HG03045 (cell line): Measurements from ENCODE around the gene SFMBT1.

Experiments
- ATAC-seq: cut with Tn5 transposase; IDR thresholded peaks from one replicate; pipeline ENCODE4 v1.9.1; 2021; ENCODE audit warnings: mild to moderate bottlenecking, moderate library complexity; ENCODE audit not compliant: unreplicated experiment

The SFMBT1 gene

GRCh38 chr3:53003320-53003719 is 42.6 kb downstream of the SFMBT1 start:
- no peak for ATAC-seq

GRCh38 chr3:52998771-52999513 is 46.9 kb downstream of the SFMBT1 start:
- ATAC-seq: no peak

GRCh38 chr3:52990637-52991036 is 55.2 kb downstream of the SFMBT1 start:
- no peak for ATAC-seq

GRCh38 chr3:52986938-52987337 is 58.9 kb downstream of the SFMBT1 start:
- no peak for ATAC-seq

- no peak for ATAC-seq
Observed at GRCh38 chr3:52986049-52986448, 59.8 kb downstream of the SFMBT1 start.

- ATAC-seq: no peak
Observed at GRCh38 chr3:52983828-52984227, 62.0 kb downstream of the SFMBT1 start.

- peak; percentile 85 for ATAC-seq
Observed at GRCh38 chr3:52983336-52983807, 62.5 kb downstream of the SFMBT1 start.

GRCh38 chr3:52982839-52983238 is 63.0 kb downstream of the SFMBT1 start:
- peak; percentile 19 for ATAC-seq

- ATAC-seq: no peak
Observed at GRCh38 chr3:52979190-52979983, 66.5 kb downstream of the SFMBT1 start.

- ATAC-seq: no peak
Observed at GRCh38 chr3:52978109-52978754, 67.6 kb downstream of the SFMBT1 start.

GRCh38 chr3:52973806-52974205 is 72.1 kb downstream of the SFMBT1 start:
- ATAC-seq: no peak

GRCh38 chr3:52971895-52972294 is 74.0 kb downstream of the SFMBT1 start:
- ATAC-seq: no peak

- no peak for ATAC-seq
Observed at GRCh38 chr3:52967398-52967797, 78.5 kb downstream of the SFMBT1 start.

GRCh38 chr3:52962160-52962559 is 83.7 kb downstream of the SFMBT1 start:
- no peak for ATAC-seq

- ATAC-seq: no peak
Observed at GRCh38 chr3:52959773-52960172, 86.1 kb downstream of the SFMBT1 start.

GRCh38 chr3:52939600-52939999 is 106.3 kb downstream of the SFMBT1 start:
- no peak for ATAC-seq

GRCh38 chr3:52934630-52935530 is 111.0 kb downstream of the SFMBT1 start:
- no peak for ATAC-seq

- no peak for ATAC-seq
Observed at GRCh38 chr3:52931889-52932288, 114.0 kb downstream of the SFMBT1 start.

- ATAC-seq: no peak
Observed at GRCh38 chr3:52931328-52931727, 114.5 kb downstream of the SFMBT1 start.

GRCh38 chr3:52930748-52931147 is 115.1 kb downstream of the SFMBT1 start:
- no peak for ATAC-seq

GRCh38 chr3:52926554-52926953 is 119.3 kb downstream of the SFMBT1 start:
- no peak for ATAC-seq
